HepG2 (cell line): ENCODE data around the gene RAB6A. TPM values are rescaled to one million over a fixed set of nuclear protein-coding genes. Genes with fewer than 3 reads are reported as not detected.

Experiments used
- ATF4 ChIP-seq, 2 experiments: fragments of 450-650 bp in 1 of 2; sonication (generic) in 1 of 2; formaldehyde crosslinking; IDR thresholded peaks; 2 replicates each; pipeline versions ENCODE4 v1.5.0 to v1.8.0; 2020 to 2022; ENCODE audit warnings: mild to moderate bottlenecking in 1 of 2, missing genetic modification reagents in 1 of 2
- ATM ChIP-seq: fragments of 450-650 bp; IDR thresholded peaks from 2 replicates; pipeline ENCODE4 v1.7.1; 2017; ENCODE audit warnings: mild to moderate bottlenecking, borderline replicate concordance
- CEBPB ChIP-seq: IDR thresholded peaks from 2 replicates; pipeline ENCODE4 v1.6.1; 2011; ENCODE audit warnings: low read depth, low read length, improper control_type of control experiment, borderline replicate concordance
- DR1 ChIP-seq: sonication (generic); formaldehyde crosslinking; IDR thresholded peaks from 2 replicates; pipeline ENCODE4 v1.8.0; 2021; ENCODE audit warnings: mild to moderate bottlenecking, missing genetic modification reagents, inconsistent platforms
- ELK4 ChIP-seq: sonication (generic); formaldehyde crosslinking; IDR thresholded peaks from 2 replicates; pipeline ENCODE4 v1.9.0; 2021; ENCODE audit warnings: missing genetic modification reagents, borderline replicate concordance
- HMG20A ChIP-seq: IDR thresholded peaks from 2 replicates; pipeline ENCODE4 v1.6.1; 2016; ENCODE audit warnings: borderline replicate concordance
- HNRNPUL1 ChIP-seq: fragments of 200-400 bp; formaldehyde crosslinking; IDR thresholded peaks from 2 replicates; pipeline ENCODE4 v1.6.1; 2017; ENCODE audit warnings: low read depth, mild to moderate bottlenecking, low read length, moderate library complexity
- HOXA9 ChIP-seq: sonication (generic); formaldehyde crosslinking; IDR thresholded peaks from 2 replicates; pipeline ENCODE4 v1.8.1; 2022; ENCODE audit warnings: missing genetic modification reagents, mild to moderate bottlenecking, moderate library complexity, borderline replicate concordance
- MAFF ChIP-seq: IDR thresholded peaks from 2 replicates; pipeline ENCODE4 v1.6.1; 2011; ENCODE audit warnings: low read depth, low read length, improper control_type of control experiment
- MEF2D ChIP-seq: sonication (generic); formaldehyde crosslinking; IDR thresholded peaks from 2 replicates; pipeline ENCODE4 v1.5.1; 2020; ENCODE audit warnings: mild to moderate bottlenecking, missing genetic modification reagents
- NFKB2 ChIP-seq: sonication (generic); formaldehyde crosslinking; IDR thresholded peaks from 2 replicates; pipeline ENCODE4 v1.4.0; 2020; ENCODE audit warnings: missing genetic modification reagents, borderline replicate concordance
- NFKBIZ ChIP-seq: IDR thresholded peaks from 2 replicates; pipeline ENCODE4 v1.6.1; 2018; ENCODE audit warnings: missing genetic modification reagents, missing compliant biosample characterization
- POLR2G ChIP-seq: fragments of 200-400 bp; formaldehyde crosslinking; IDR thresholded peaks from 2 replicates; pipeline ENCODE4 v1.6.1; 2018; ENCODE audit warnings: mild to moderate bottlenecking, low read depth, low read length, moderate library complexity
- RCOR2 ChIP-seq: IDR thresholded peaks from 2 replicates; pipeline ENCODE4 v1.6.1; 2016; ENCODE audit warnings: missing biosample characterization, missing genetic modification reagents
- REL ChIP-seq: sonication (generic); formaldehyde crosslinking; conservative IDR thresholded peaks from 2 replicates; pipeline ENCODE4 v1.8.0; 2022; ENCODE audit warnings: mild to moderate bottlenecking, missing genetic modification reagents, moderate library complexity
- SMAD9 ChIP-seq: sonication (generic); formaldehyde crosslinking; IDR thresholded peaks from 2 replicates; pipeline ENCODE4 v1.5.1; 2020; ENCODE audit warnings: mild to moderate bottlenecking, missing genetic modification reagents
- ZMAT3 ChIP-seq: sonication (generic); formaldehyde crosslinking; conservative IDR thresholded peaks from 2 replicates; pipeline ENCODE4 v1.7.0; 2021; ENCODE audit warnings: missing genetic modification reagents
- ZNF24 ChIP-seq: fragments of 450-650 bp; IDR thresholded peaks from 2 replicates; pipeline ENCODE4 v1.6.1; 2017; ENCODE audit warnings: antibody characterized with exemption, mild to moderate bottlenecking
- ZNF580 ChIP-seq: IDR thresholded peaks from 2 replicates; pipeline ENCODE4 v1.6.1; 2016; ENCODE audit warnings: low read depth, borderline replicate concordance
- ZNF660 ChIP-seq: sonication (generic); formaldehyde crosslinking; IDR thresholded peaks from 2 replicates; pipeline ENCODE4 v1.5.1; 2020; ENCODE audit warnings: mild to moderate bottlenecking, low read depth, missing genetic modification reagents, borderline replicate concordance
- ZNF878 ChIP-seq: sonication (generic); formaldehyde crosslinking; IDR thresholded peaks from 2 replicates; pipeline ENCODE4 v1.8.1; 2023; ENCODE audit warnings: mild to moderate bottlenecking, missing genetic modification reagents, moderate library complexity
- ZSCAN22 ChIP-seq: sonication (generic); formaldehyde crosslinking; IDR thresholded peaks from 2 replicates; pipeline ENCODE4 v1.4.0; 2020; ENCODE audit warnings: mild to moderate bottlenecking, missing genetic modification reagents
- polyA plus RNA-seq, 8 experiments: library from polyadenylated mRNA; depleted of rRNA in 3 of 8; stranded (reverse) in 7 of 8; unstranded in 1 of 8; fragments of >200 nt; fragmentation: Illumina TruSeq in 4 of 8; extraction: Trizol in 4 of 8; gene quantifications; 2 replicates each; pipeline versions ENCODE4 v1.2.1 to v1.2.3, GENCODE V29; 2011 to 2016; ENCODE audit warnings: low read depth in 4 of 8, missing spikeins in 1 of 8, mixed read lengths in 1 of 8; ENCODE audit not compliant: insufficient read depth in 1 of 8
- total RNA-seq, 5 experiments: library from RNA; depleted of rRNA; stranded (reverse); fragments of >200 nt; fragmentation: Illumina TruSeq; extraction: Trizol; gene quantifications; 2 replicates each; pipeline ENCODE4 v1.2.3, GENCODE V29; 2016; ENCODE audit warnings: low read depth in 1 of 5
- TF ChIP-seq, protein P1 (sequence below): sonication (generic); formaldehyde crosslinking; IDR thresholded peaks from 2 replicates; pipeline ENCODE4 v1.4.0; 2020; ENCODE audit warnings: missing genetic modification reagents
- TF ChIP-seq, protein P2 (sequence below): sonication (generic); formaldehyde crosslinking; IDR thresholded peaks from 2 replicates; pipeline ENCODE4 v1.5.1; 2020; ENCODE audit warnings: missing genetic modification reagents, mild to moderate bottlenecking, borderline replicate concordance

RAB6A gene
- total and polyA plus RNA-seq, 2 of the 13 experiments (the other 11 are each of a cell fraction or from before 2014, with no cell fraction given) = 74.3 to 121 TPM

GRCh38 chr11:73779084-73779902 lies 18.4 kb upstream of the RAB6A start (continued):
- TF ChIP-seq ELK4 (CRISPR knock-in tag) (no peak), NFKB2 (CRISPR knock-in tag) (peak; percentile 80; the same call in 1 of the 2 replicates), ZNF660 (CRISPR knock-in tag) (no peak), ZNF24 (no peak), ZMAT3 (no peak; the same call in 1 of the 2 replicates), HNRNPUL1 (no peak), ZSCAN22 (CRISPR knock-in tag) (no peak), SMAD9 (CRISPR knock-in tag) (no peak), ATF4 (CRISPR knock-in tag; IDR thresholded peaks at IDR 0.05) (0 out of 4 replicates have a peak, but pooled peaks of 1 of the 2 experiments have one; percentile 42), HOXA9 (CRISPR knock-in tag) (no peak), ZNF580 (CRISPR knock-in tag) (peak; percentile 58; the same call in 1 of the 2 replicates), POLR2G (peak; percentile 90), DR1 (peak; percentile 38; the same call in 1 of the 2 replicates), HMG20A (CRISPR knock-in tag) (no peak), MEF2D (CRISPR knock-in tag) (peak; percentile 72; the same call in 1 of the 2 replicates), NFKBIZ (CRISPR knock-in tag) (no peak), MAFF (0 out of 2 replicates have a peak, but pooled peaks have one; percentile 16), RCOR2 (no peak), ZNF878 (CRISPR knock-in tag) (peak; percentile 82; the same call in 1 of the 2 replicates), CEBPB (0 out of 2 replicates have a peak, but pooled peaks have one; percentile 33), REL (CRISPR knock-in tag) (no peak), ATM (no peak)
- TF ChIP-seq, protein P1, sequence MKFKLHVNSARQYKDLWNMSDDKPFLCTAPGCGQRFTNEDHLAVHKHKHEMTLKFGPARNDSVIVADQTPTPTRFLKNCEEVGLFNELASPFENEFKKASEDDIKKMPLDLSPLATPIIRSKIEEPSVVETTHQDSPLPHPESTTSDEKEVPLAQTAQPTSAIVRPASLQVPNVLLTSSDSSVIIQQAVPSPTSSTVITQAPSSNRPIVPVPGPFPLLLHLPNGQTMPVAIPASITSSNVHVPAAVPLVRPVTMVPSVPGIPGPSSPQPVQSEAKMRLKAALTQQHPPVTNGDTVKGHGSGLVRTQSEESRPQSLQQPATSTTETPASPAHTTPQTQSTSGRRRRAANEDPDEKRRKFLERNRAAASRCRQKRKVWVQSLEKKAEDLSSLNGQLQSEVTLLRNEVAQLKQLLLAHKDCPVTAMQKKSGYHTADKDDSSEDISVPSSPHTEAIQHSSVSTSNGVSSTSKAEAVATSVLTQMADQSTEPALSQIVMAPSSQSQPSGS (CRISPR knock-in tag) = peak; percentile 98
- TF ChIP-seq, protein P2, sequence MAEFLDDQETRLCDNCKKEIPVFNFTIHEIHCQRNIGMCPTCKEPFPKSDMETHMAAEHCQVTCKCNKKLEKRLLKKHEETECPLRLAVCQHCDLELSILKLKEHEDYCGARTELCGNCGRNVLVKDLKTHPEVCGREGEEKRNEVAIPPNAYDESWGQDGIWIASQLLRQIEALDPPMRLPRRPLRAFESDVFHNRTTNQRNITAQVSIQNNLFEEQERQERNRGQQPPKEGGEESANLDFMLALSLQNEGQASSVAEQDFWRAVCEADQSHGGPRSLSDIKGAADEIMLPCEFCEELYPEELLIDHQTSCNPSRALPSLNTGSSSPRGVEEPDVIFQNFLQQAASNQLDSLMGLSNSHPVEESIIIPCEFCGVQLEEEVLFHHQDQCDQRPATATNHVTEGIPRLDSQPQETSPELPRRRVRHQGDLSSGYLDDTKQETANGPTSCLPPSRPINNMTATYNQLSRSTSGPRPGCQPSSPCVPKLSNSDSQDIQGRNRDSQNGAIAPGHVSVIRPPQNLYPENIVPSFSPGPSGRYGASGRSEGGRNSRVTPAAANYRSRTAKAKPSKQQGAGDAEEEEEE = no peak
